Measurements from ENCODE around the gene IFNL2.

- TF ChIP-seq, protein P1, sequence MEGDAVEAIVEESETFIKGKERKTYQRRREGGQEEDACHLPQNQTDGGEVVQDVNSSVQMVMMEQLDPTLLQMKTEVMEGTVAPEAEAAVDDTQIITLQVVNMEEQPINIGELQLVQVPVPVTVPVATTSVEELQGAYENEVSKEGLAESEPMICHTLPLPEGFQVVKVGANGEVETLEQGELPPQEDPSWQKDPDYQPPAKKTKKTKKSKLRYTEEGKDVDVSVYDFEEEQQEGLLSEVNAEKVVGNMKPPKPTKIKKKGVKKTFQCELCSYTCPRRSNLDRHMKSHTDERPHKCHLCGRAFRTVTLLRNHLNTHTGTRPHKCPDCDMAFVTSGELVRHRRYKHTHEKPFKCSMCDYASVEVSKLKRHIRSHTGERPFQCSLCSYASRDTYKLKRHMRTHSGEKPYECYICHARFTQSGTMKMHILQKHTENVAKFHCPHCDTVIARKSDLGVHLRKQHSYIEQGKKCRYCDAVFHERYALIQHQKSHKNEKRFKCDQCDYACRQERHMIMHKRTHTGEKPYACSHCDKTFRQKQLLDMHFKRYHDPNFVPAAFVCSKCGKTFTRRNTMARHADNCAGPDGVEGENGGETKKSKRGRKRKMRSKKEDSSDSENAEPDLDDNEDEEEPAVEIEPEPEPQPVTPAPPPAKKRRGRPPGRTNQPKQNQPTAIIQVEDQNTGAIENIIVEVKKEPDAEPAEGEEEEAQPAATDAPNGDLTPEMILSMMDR (IDR thresholded peaks at IDR 0.05), result no peak
- TF ChIP-seq POLR2A (IDR thresholded peaks at IDR 0.05), result no peak
Observed at GRCh38 chr19:39304185-39304513, 36.0 kb downstream of the IFNL2 start.

Measured in heart left ventricle (tissue), 13 donors.